HG03460 (cell line): ENCODE data around the gene SLC38A11.
"Not testable (repeated sequence)": the region's sequence is repeated elsewhere in the genome, so short reads cannot be mapped to it uniquely, and the experiment has no call there.

Experiments used
- ATAC-seq: cut with Tn5 transposase; IDR thresholded peaks from one replicate; pipeline ENCODE4 v1.9.1; 2021; ENCODE audit not compliant: unreplicated experiment

The SLC38A11 gene, protein sequence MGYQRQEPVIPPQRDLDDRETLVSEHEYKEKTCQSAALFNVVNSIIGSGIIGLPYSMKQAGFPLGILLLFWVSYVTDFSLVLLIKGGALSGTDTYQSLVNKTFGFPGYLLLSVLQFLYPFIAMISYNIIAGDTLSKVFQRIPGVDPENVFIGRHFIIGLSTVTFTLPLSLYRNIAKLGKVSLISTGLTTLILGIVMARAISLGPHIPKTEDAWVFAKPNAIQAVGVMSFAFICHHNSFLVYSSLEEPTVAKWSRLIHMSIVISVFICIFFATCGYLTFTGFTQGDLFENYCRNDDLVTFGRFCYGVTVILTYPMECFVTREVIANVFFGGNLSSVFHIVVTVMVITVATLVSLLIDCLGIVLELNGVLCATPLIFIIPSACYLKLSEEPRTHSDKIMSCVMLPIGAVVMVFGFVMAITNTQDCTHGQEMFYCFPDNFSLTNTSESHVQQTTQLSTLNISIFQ

GRCh38 chr2:164954954-164955701 is at the start of gene SLC38A11:
TSS of gene SLC38A11 (minus strand) at chr2:164955525. CDS start at chr2:164955247, 278 bp downstream.
- no peak for ATAC-seq

DNA sequence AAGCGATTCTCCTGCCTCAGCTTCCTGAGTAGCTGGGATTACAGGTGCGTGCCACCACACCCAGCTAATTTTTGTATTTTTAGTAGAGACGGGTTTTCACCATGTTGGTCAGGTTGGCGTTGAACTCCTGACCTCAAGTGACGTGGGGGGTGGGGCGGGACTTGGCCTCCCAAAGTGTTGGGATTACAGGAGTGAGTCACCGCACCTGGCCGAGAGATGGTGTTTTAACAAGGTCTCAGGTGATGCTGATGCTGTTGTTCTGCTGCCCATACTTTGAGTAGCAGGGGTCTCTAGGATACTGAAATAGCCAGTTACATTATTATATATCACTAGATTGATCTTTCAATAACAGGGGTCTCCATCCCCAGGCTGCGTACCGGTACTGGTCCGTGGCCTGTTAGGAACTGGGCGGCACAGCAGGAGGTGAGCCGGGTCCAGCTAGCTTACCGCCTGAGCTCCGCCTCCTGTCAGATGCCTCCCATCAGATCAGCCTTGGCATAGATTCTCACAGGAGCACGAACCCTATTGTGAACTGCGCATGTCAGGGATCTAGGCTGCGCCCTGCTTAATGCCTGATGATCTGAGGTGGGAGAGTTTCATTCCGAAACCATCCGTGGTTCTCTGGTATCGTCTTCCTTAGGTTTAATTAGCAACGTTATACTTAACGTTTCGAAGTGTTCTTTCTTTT is 48.3 kb upstream of the SLC38A11 start:
- no peak for ATAC-seq

DNA sequence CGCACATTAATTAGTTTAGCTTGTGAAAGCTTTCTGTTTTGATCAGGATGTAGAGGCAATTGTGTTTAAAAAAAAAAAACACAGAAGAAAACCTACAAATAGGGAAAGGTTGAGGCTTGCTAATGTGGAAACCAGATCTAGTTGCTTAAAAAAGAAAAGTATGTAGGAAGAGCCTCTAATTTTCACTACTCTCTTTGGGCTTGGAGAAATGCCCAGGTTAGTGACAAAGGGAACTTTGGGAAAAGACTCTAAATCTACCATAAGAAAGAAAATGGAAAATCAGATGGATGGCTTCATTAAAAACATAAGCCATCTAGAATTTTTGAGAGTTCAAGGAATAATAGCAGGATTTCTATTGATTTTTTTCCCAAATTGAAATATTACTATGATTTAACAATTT is 47.3 kb upstream of the SLC38A11 start:
- no peak for ATAC-seq

DNA sequence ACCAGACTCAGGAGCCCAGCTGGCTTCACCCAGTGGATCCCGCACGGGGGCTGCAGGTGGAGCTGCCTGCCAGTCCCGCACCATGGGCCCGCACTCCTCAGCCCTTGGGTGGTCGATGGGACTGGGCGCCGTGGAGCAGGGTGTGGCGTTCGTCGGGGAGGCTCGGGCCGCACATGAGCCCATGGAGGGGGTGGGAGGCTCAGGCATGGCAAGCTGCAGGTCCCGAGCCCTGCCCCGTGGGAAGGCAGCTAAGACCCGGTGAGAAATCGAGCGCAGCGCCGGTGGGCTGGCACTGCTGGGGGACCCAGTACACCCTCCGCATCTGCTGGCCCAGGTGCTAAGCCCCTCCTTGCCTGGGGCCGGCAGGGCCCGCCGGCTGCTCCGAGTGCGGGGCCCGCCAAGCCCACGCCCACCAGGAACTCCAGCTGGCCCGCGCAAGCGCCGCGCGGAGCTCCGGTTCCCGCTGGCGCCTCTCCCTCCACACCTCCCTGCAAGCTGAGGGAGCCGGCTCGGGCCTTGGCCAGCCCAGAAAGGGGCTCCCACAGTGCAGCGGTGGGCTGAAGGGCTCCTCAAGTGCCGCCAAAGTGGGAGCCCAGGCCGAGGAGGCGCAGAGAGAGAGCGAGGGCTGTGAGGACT is 39.5 kb upstream of the SLC38A11 start:
- ATAC-seq: not testable (repeated sequence)

GRCh38 chr2:164993287-164994016 is 38.1 kb upstream of the SLC38A11 start:
- no peak for ATAC-seq

DNA sequence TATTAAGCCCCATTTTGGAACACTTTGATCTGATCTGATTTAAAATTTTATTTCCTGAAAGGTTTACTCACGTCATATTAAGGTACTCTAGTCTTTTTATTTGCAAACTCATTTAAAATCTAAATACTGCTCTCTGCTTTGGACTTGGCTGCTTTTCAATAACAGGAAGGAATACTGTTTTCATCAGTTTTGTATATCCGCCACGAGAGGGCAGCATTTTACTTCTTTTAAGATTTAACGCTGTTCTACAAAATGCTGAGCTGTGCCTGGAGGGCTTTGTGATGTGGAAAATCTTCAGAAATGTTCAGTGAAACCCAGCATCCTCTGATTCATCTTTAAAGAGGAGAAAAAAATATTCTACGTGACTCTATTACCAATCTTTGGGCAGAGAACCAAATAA is 37.5 kb upstream of the SLC38A11 start:
- ATAC-seq: peak; percentile 69

DNA sequence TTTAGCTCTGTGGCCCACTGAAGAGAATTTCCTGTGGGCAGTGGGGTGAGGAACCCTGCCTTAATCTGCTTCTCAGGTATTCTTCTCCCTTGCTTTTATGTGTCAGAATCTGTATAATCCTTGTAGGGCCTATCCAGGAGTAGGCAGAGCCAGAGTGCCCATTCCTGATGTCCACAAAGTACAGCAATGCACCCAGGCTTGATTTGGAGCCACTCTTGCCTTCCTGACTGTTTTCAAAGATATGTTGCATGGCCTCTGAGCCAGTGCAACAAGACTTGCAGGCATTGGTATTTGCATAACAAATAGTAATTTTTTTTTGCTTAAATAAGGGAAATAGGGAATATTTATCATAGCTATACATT is 36.7 kb upstream of the SLC38A11 start:
- ATAC-seq: peak; percentile 10

DNA sequence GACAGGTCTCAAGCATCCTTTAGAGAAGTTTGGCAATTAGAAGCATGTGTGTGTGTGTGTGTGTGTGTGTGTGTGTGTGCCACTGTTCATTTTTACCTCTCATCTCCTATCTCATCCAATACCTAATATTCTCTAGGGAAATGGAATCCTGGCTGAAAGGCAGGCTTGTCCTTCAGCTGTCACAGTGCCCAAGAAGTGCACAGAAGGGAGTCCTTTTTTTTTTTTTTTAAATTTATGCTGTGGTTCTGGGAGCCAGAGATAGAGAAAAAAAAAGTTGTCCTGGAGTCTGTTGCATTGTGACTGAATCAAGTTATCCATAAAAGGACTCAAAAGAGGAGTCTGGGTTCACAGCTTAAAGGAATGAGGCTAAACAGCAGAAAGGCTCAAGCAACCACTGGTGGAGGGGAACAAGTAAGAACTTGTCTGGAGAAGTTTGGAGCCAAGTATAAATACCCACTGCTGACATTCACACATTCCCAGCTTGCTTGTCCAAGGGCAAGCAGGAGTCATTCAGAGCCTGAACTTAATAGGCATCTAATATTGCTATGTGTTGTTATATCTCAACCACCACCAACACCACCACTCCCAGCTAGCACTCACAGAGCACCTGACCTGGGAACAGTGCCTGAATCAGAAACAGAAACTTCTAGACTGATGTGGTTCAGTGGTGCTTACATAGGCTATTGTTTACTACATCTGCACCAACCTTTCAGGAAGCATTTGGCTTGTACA is 36.2 kb upstream of the SLC38A11 start:
- ATAC-seq: peak; percentile 84

DNA sequence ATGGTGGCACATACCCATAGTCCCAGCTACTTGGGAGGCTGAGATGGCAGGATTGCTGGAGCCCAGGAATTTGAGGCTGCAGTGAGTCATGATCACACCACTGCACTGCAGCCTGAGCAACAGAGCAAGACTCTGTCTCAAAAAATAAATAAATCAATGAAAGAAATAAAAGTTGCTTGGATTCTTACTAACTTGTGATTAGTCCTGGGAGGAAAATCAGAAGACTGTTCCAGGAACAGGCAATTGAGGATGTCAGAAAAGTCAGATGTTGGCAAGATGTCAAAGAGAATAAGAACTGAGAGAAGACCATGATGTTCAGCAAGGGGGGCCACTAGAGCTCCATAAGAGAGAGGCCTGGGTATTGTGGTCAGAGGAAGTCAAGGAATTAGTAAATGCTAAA is 35.6 kb upstream of the SLC38A11 start:
- not testable (repeated sequence) for ATAC-seq

DNA sequence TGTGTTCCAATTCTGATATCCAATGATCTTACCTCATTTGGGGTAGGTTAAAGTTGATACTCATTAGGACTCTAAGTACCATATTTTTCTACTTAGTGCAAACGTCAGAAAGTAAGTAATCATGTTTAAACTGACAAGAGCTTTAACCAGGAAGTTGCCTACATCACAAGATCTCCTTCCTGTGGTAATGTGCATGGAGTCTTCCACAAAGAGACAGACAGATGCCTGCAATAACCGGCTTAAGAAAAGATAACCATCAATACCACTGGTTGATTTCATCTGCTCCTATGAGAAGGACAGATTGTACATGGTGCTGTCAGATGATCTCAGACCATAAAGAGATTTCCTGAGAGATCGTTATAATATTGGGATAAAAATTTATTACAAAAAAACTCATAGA is 33.5 kb upstream of the SLC38A11 start:
- ATAC-seq: not testable (repeated sequence)

DNA sequence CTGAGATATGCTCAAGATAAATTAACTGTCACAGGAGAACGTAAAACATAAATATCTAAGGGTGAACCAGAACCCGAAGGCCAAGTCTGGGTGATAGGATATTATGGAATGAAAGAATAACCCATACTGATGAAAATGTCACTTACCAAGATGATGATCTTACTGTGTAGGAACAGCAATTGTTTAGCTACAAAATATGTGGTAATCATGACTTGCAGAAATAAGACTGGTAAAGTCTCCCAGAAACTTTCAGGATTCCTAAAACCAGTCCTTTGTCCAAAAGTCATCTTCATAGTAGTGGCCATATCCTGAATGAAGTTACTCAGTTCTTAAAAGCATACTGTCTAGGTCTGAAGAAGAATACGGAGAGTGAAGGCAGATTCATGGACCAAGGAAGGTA is 30.7 kb upstream of the SLC38A11 start:
- not testable (repeated sequence) for ATAC-seq

DNA sequence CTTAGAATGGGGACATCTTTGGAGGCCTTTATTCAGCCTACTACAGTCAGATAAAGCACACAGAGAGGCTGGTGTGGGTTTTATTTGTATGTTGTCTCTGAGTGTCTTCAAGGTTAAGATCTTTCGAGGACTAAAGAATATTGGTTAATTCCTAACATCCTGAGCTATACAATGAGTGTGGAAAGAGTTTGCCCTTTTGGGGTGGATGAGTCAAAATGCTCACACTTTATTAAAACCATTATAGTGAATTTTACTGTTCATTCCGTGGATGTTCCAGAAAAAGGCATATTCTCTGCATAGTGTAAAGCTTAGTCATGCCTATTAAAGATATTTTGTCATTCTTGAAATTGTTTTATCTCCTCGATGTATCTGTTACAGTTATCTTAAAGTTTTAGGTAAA is 29.1 kb upstream of the SLC38A11 start:
- ATAC-seq: no peak

DNA sequence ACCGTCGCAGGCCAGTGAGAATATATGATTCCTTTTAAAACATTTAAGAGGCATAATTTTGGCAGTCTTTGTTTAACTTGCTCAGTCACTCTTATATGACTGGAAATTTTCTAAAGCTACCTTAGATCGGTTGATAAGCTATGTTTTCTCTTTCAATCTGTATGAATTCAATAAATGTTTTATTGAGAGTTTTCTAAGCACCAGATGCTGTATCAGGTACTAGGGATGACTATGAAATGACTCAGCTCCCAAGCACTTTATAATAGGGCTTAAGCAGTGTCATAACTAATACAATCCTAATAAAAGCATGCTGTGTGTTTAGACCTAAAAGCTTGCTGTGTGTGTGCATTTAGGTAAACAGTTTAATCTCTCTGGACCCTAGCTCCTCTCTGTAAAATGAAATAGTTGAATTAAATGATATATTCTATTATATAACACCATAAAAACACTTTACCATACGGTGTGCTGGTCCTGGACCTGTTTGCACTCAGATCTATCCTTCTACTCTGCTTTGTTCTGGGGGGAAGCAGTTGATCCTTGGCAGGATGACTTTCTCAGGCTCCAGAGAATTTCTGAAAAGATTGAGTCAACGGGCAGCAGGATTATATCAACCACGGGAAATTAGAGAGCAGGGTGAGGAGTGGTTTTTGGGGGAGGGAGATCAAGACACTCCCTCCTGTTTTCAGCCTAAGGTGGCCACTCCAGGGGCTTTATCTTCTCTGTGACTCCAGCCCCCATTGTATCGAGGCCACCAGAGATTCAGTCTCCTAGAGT is 26.1 kb upstream of the SLC38A11 start:
- ATAC-seq: no peak

GRCh38 chr2:164980688-164981087 is 25.4 kb upstream of the SLC38A11 start:
- not testable (repeated sequence) for ATAC-seq

DNA sequence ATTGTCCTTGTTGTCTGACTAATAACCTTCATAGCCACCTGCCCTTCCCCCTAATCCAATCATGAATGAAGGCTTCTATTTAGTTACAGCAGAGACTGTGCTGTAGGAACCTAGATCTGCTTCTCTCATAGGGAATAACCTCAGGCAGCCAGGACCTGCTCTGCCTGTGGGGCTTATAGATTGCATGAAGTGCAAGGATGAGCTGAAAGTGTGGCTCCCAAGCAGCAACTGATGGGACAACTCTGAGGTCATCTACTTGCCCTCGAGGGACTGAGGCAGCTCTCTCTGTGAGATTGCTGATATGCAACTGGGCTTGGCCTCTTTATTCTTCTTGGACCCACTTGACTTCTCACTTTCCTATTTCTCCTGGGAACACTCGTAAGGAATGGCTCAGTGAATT is 23.8 kb upstream of the SLC38A11 start:
- no peak for ATAC-seq

DNA sequence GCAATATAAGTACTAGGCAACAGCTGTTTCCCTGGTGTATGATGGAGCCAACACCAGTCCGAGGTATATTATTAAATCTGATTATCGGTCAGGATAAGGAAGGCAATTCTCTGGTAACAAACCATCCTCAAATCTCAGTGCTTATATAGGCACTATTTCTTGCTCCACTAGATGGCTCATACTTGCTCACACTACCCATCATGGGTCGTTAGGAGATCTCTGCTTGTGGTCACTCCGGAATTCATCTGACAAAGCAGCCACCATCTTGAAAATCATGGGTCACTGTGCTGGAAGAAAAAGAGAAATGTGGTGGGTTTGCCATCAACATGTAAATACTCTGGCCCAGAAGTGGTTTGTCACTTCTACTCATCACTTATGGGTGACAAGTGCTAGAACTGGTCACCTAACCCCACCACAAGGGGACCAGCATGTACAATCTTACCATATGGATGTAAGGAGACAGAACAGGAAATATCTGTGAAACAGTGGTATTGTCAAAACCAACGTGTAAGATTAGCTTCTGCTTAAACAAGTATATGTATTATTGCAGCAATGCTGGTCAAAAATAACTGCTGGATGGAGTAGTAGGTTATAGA is 21.6 kb upstream of the SLC38A11 start:
- ATAC-seq: not testable (repeated sequence)

DNA sequence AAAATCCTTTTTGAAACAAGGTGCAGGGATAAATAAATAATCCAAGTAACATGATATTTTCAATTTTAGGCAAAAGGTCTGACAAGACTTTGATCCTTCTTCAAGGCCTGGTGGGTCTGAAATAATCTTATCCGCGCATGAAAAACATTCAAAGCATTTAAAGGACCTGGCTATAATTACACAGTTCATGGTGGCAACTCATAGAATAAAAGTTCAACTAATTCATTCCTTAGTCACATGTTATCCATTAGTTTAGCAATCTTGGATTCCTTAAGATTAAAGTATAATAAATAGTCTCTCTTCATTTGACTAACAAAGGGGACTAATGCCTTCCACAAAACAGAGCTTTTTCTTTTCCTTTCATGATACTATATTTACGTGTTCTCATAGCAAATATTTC is 21.0 kb upstream of the SLC38A11 start:
- ATAC-seq: no peak

- ATAC-seq: no peak
Observed at GRCh38 chr2:164975891-164976290, 20.6 kb upstream of the SLC38A11 start.

DNA sequence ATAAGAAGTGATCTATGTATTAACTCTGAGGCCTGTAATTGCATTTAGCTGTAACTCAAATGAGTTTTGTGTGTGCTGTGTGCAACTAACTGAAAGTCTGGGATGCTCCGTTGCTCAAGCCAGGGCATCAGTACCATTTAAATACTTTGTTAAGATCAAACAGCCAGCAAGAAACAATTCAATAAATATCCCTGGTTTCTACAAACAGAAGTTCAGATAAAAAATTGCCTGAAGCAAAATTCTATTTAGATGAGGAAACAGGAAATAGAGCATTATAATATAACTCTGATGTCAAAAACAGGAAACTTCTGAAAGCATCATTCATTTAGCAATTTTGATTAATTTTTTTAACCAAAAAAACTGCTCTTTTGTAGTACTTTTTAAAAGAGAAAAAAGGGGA is 18.9 kb upstream of the SLC38A11 start:
- no peak for ATAC-seq
